ENCODE results near the gene CNTNAP3. TPM values are rescaled to one million over a fixed set of nuclear protein-coding genes. Genes with fewer than 3 reads are reported as not detected.
"Not testable (repeated sequence)": the region's sequence is repeated elsewhere in the genome, so short reads cannot be mapped to it uniquely, and the experiment has no call there.

CNTNAP3 gene
- total and polyA plus RNA-seq, 12 donors = 0.51 to 3.0 (median 1.3) TPM

DNA sequence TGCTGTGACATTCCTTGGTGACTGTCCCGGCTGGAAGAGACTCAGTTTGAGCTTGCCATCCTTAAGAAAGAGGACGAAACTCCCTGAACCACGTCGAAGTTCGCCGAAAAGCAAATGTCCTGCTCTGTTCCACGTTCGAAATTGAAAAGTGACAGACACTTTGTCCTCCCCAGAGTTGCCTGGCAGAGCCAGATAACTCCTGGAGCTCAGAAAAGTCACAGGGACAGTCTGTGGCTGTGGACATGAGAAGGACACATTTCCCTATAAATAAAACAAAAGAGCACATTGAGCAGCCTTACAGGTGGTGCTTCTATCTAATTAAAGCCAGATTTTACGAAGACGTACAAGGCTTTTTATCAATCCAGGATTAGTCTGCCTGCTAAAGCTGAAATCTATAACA, 116.6 kb downstream of the CNTNAP3 start:
- intact Hi-C loops (cut with DNase I); H3K9me3 ChIP-seq (replicated peaks in 1 of 3); H3K4me3 ChIP-seq; H3K4me1 ChIP-seq (replicated peaks in 1 of 2); H3K27ac ChIP-seq; H3K27me3 ChIP-seq; DNase-seq; H3K36me3 ChIP-seq (replicated peaks in 1 of 2): not testable (repeated sequence)
- WGBS, 4 donors = no CpG with 5 or more reads among the region's 10 CpGs

DNA sequence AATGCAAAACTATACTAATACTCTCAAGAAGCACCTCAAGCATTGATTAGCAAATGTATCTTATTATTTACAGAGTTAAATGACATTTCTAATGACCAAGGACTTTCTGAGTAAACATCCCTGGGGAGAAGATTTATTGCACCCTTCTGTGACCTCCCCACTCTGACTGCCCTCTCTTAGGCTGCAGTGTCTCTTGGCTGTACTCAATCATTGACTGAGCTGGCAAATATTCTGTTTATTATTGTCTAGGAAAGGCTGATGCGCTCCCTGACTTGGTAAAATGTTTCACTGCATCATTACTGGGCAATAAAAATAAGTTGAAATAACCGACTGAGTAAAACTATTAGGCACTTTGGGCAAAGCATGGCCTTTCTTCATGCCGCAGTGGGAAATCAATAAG, 130.3 kb downstream of the CNTNAP3 start:
- H3K9me3 ChIP-seq (replicated peaks in 1 of 3); DNase-seq; H3K27ac ChIP-seq; H3K4me3 ChIP-seq; H3K36me3 ChIP-seq (replicated peaks in 1 of 2); H3K4me1 ChIP-seq (replicated peaks in 1 of 2); intact Hi-C loops (cut with DNase I); H3K27me3 ChIP-seq: not testable (repeated sequence)
- WGBS, 4 donors = no CpG with 5 or more reads among the region's 3 CpGs

DNA sequence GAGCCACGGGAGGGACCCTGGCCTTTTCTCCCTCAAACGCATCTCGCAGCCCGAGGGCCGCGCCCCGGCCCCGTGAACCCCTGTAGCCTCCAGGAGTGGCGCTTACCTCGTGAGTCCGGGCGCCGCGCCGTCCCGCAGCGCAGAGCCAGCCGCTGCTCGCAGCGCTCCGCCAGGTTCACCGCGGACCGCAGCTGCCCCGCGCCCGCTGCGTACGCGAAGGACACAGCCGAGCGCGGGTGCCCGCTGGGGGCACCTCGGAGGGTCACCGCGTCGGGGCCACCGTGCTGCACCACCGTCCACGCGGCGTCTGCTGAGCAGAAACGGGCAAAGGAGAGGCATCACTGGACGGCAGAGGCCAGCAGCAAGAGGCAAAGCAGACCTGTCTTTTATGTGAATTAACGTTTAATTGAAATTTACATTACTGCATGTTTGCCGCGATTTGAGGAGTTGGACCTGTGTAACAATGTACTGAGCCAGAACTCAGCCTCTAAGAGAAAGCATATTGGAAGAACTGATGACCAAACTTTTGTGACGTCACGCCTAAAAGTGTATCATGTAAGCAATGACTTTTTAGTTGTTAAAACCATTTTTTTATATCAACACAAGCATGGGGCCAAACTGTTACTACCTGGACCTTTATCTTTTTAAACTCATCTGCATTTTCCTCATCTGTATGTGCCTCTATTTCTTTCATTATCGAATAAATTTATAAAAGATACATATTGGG, 155.0 kb downstream of the CNTNAP3 start:
- H3K27ac ChIP-seq; H3K27me3 ChIP-seq; intact Hi-C loops (cut with DNase I); H3K4me3 ChIP-seq; DNase-seq; H3K36me3 ChIP-seq (replicated peaks in 1 of 2); H3K4me1 ChIP-seq (replicated peaks in 1 of 2); H3K9me3 ChIP-seq (replicated peaks in 1 of 3): not testable (repeated sequence)
- 15 to 49% (median 48%) methylated on average over 28 to 48 of the region's 51 CpGs for WGBS, 4 donors

DNA sequence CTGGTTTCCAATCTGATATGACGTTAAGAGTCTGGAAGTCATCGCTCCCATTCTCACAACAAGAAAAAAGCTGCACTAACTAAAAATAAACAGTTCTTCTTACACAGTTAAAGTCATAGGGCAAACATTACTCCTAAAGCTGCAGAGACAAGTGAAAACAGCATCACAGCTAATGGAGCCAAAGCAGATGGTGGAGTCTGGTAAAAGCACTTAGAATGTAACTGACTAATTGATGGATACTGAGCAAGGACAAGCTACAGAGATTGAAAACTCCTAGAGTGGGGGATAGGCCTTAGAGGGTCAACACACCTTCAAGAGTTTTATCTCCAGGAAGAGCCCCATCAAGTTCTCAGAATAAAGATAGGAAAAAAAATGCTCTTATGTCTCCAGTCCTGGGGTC, 166.6 kb downstream of the CNTNAP3 start:
- H3K4me3 ChIP-seq; H3K4me1 ChIP-seq (replicated peaks in 1 of 2); H3K27ac ChIP-seq; intact Hi-C loops (cut with DNase I); H3K36me3 ChIP-seq (replicated peaks in 1 of 2); H3K9me3 ChIP-seq (replicated peaks in 1 of 3); DNase-seq; H3K27me3 ChIP-seq: not testable (repeated sequence)
- WGBS, 4 donors = 20 to 88% (median 35%) methylated on average over 1 to 2 of the region's 2 CpGs; no CpG with 5 or more reads in 1 of the 4 donors

DNA sequence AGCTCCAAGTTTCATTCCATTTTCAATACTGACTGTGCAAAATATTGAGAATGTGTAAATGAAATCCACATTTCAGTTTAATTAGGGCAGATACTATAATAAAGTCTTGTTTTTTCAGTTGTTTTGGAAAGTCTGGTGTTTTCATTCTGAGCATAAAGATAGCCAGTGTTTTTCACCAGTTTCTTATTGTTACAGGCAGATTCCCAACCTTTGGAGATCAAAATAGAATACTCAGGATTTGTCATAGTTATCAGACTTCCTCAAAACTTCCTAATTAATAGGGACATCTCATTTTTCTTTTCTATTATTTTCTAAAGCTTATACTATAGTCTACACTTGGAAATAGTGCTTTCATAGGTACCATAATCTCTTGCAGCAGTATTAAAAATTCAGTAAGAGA, 176.2 kb downstream of the CNTNAP3 start:
- H3K4me1 ChIP-seq (replicated peaks in 1 of 2); H3K27me3 ChIP-seq; intact Hi-C loops (cut with DNase I); H3K36me3 ChIP-seq (replicated peaks in 1 of 2); DNase-seq; H3K9me3 ChIP-seq (replicated peaks in 1 of 3); H3K4me3 ChIP-seq; H3K27ac ChIP-seq: not testable (repeated sequence)

DNA sequence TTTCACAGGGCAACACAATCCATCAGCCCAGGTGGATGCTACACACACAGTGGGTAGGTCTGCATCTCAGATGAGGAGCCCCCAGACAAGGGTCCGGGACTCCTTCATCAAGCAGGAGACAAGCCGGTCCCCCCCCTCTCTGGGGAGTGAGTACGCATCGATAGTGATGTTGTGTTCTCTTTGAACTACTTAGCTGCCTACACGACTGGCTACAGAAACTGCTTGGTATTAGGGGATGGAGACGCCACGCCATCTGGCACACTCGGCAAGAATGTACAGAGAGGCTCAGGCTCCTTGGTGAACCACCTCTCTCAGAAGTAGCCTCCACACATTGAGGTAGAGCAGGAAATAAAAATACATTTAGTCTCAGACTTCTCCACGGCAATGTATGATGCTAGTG, 179.8 kb downstream of the CNTNAP3 start:
- intact Hi-C loops (cut with DNase I) = no loop called here
- WGBS, 4 donors = 81 to 87% (median 85%) methylated on average over 2 to 9 of the region's 9 CpGs
- H3K4me3 ChIP-seq = no peak overlapping the region
- H3K9me3 ChIP-seq (replicated peaks in 1 of 3) = no peaks in the 10 kb centered on the region
- DNase-seq = no peak
- H3K4me1 ChIP-seq (replicated peaks in 1 of 2) = no peaks in the 10 kb centered on the region
- no peaks in the 10 kb centered on the region for H3K27me3 ChIP-seq
- no peaks in the 10 kb centered on the region for H3K36me3 ChIP-seq (replicated peaks in 1 of 2)
- TF ChIP-seq, protein P1, sequence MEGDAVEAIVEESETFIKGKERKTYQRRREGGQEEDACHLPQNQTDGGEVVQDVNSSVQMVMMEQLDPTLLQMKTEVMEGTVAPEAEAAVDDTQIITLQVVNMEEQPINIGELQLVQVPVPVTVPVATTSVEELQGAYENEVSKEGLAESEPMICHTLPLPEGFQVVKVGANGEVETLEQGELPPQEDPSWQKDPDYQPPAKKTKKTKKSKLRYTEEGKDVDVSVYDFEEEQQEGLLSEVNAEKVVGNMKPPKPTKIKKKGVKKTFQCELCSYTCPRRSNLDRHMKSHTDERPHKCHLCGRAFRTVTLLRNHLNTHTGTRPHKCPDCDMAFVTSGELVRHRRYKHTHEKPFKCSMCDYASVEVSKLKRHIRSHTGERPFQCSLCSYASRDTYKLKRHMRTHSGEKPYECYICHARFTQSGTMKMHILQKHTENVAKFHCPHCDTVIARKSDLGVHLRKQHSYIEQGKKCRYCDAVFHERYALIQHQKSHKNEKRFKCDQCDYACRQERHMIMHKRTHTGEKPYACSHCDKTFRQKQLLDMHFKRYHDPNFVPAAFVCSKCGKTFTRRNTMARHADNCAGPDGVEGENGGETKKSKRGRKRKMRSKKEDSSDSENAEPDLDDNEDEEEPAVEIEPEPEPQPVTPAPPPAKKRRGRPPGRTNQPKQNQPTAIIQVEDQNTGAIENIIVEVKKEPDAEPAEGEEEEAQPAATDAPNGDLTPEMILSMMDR (IDR thresholded peaks at IDR 0.05) = no peak
- no peak for TF ChIP-seq POLR2A (IDR thresholded peaks at IDR 0.05)
- no peak overlapping the region for H3K27ac ChIP-seq

DNA sequence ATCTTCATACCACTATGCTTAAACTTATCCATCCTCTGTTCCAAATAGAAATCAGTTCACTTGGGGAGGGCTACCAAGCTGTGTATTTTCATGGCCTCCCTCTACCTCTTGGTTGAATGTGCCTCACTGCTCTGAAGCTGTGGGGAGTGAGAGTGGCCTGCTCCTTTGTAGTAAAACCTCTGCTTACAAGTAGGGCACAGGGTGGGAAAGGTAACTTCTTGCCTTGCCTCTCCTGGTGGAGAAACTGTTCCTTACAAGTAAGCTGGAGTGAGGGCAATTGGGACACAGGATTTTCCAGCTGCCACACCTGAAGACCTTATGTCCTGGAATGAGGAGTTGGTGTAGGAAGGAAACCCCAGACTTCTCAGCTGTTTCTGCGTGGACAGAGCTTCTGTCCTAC, 190.8 kb downstream of the CNTNAP3 start:
- DNase-seq = not testable (repeated sequence)

DNA sequence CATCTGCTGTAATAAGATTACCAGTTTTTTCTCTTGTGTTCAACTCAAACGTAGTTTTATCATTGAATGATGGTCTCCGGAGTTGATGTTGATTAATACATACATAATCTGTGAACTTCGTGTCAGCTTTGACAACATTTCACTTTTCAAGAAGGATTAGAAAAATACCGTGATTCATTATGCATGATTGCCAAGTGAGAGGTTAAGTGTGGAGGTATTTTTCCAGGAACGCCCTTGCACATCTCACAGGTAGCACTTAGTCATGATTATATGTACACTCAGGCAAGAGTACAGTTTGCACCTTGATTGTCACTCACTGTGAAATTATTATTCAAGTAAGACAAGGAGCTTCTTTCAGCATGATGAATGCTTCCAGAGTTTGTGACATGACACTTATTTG, 202.7 kb downstream of the CNTNAP3 start:
- H3K4me3 ChIP-seq; H3K27ac ChIP-seq; H3K27me3 ChIP-seq; intact Hi-C loops (cut with DNase I); H3K36me3 ChIP-seq (replicated peaks in 1 of 2); H3K4me1 ChIP-seq (replicated peaks in 1 of 2); H3K9me3 ChIP-seq (replicated peaks in 1 of 3); DNase-seq: not testable (repeated sequence)
- WGBS, 4 donors = 71 to 75% (median 72%) methylated on average over 5 of the region's 5 CpGs

More for the DNA sequence above, 190.8 kb downstream of the CNTNAP3 start:
- H3K4me1 ChIP-seq (replicated peaks in 1 of 2); H3K27ac ChIP-seq; H3K9me3 ChIP-seq (replicated peaks in 1 of 3); H3K27me3 ChIP-seq; H3K36me3 ChIP-seq (replicated peaks in 1 of 2); intact Hi-C loops (cut with DNase I); H3K4me3 ChIP-seq: not testable (repeated sequence)
- 63 to 83% (median 76%) methylated on average over 1 of the region's 1 CpG for WGBS, 4 donors

DNA sequence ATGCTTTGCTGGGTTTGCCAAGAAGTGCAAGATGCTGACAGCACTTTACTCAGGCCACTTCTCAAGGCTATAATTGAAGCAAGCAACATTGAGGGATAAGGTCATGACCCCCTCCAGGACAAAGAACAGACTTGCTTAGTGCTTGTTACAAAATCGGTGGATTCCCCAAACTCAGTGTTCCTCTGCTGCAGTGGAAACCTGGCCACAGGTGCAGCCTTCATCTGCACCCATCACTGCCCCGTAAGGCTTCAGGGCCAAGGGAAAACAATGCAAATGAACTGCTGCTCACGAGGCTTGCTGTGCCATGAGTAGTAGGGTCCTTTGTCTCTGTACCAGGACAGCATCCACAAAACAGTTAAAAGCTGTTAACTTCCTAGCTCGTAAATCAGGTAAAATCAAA, 205.4 kb downstream of the CNTNAP3 start:
- 59 to 71% (median 63%) methylated on average over 4 of the region's 4 CpGs for WGBS, 4 donors
- H3K36me3 ChIP-seq (replicated peaks in 1 of 2); H3K4me1 ChIP-seq (replicated peaks in 1 of 2); intact Hi-C loops (cut with DNase I); H3K4me3 ChIP-seq; H3K27ac ChIP-seq; DNase-seq; H3K9me3 ChIP-seq (replicated peaks in 1 of 3); H3K27me3 ChIP-seq: not testable (repeated sequence)

DNA sequence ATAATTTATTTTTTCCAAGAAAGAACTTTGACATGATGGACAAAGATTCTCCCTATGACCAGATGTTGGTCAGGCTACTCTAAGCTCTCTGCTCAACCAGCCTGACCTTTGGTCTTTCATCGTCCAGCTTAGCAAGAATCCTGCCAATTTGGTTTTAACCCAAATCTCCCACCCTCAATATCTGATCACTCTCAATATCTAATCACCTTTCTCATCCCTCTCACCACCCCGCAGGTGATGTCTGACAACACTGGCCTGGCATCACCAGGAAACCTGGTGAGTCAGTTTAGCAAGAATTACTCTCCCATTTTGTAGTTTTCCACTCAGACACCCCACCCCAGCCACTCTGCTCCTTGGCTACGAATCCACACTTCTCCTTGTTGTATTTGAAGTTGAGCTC, 207.9 kb downstream of the CNTNAP3 start:
- H3K36me3 ChIP-seq (replicated peaks in 1 of 2); H3K27me3 ChIP-seq; H3K4me1 ChIP-seq (replicated peaks in 1 of 2); H3K9me3 ChIP-seq (replicated peaks in 1 of 3); intact Hi-C loops (cut with DNase I); H3K27ac ChIP-seq; DNase-seq; H3K4me3 ChIP-seq: not testable (repeated sequence)
- 69 to 85% (median 80%) methylated on average over 2 to 3 of the region's 3 CpGs for WGBS, 4 donors

All from adrenal gland (tissue), 12 donors.